ENCODE measurements around the gene NSUN6.

DNA sequence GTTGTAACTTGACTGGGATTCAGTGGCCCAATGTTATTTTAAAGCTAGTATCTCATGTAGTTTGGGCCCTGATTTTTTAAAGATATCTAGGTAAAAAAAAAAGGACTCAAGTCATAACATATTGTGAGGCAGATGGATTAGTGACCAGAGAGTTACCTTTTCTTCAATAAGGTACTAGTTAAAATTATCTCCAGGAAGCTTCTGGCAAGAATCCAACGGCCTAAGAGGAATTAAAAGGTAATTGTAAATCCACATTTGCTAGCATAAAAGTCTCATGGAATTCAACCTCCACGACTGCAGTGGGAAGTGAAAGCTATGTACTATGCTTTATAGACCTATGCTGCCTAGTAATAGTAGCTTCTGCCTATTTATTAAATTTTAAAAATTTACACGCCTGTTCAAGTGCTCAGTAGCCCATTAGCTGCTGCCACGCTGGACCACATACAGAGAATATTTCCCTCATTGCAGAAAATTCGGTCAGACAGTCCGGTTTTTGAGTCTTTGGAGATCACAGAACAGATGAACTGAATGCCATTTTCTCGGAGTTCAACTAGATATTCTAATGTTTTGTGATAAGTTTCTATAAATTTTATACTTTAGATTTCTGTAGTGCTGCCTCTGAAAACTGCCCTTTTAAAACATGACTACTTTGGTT, 118.4 kb downstream of the NSUN6 start:
- TF ChIP-seq, protein P1, sequence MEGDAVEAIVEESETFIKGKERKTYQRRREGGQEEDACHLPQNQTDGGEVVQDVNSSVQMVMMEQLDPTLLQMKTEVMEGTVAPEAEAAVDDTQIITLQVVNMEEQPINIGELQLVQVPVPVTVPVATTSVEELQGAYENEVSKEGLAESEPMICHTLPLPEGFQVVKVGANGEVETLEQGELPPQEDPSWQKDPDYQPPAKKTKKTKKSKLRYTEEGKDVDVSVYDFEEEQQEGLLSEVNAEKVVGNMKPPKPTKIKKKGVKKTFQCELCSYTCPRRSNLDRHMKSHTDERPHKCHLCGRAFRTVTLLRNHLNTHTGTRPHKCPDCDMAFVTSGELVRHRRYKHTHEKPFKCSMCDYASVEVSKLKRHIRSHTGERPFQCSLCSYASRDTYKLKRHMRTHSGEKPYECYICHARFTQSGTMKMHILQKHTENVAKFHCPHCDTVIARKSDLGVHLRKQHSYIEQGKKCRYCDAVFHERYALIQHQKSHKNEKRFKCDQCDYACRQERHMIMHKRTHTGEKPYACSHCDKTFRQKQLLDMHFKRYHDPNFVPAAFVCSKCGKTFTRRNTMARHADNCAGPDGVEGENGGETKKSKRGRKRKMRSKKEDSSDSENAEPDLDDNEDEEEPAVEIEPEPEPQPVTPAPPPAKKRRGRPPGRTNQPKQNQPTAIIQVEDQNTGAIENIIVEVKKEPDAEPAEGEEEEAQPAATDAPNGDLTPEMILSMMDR (IDR thresholded peaks at IDR 0.05) = no peak
- no peak for TF ChIP-seq ZFX (IDR thresholded peaks at IDR 0.05; ENCODE audit: borderline replicate concordance)

Measured in 22Rv1 (cell line).